WI38 (cell line): ENCODE measurements around the gene METTL17.

Experiments
- H3K4me3 ChIP-seq: 2 replicates; pipeline ENCODE4 v1.5.1; 2011; ENCODE audit warnings: low read depth, mild to moderate bottlenecking, control low read depth, low read length
- CTCF ChIP-seq: IDR thresholded peaks from 2 replicates; pipeline ENCODE4 v1.5.1; 2012; ENCODE audit warnings: low read depth, mild to moderate bottlenecking, control low read depth, low read length

METTL17 gene

DNA sequence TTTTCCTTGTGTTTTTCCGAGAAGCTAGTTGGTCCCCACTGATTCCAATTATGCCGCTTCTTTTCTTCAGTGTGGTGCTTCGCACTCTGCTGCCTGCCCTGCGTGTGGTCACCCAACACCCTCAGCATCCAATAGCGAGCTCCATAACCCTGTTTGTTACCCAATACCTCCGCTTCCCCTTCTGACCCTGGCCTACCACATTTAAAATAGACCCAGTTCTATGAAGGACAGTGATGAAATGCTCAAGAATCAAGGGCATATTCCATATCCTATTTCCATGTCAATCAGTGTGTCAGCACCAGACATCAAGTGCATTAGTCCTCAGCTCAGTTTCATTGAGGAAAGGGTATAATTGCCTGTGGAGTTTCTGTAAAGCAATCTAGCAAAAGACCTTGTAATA is 25.5 kb downstream of the METTL17 start:
- TF ChIP-seq CTCF: no peak
- no peak overlapping the region for H3K4me3 ChIP-seq

- TF ChIP-seq CTCF: no peak
- H3K4me3 ChIP-seq: no peak overlapping the region
These were observed 26.8 kb downstream of the METTL17 start for GRCh38 chr14:21016413-21017190.

- TF ChIP-seq CTCF: no peak
- no peak overlapping the region for H3K4me3 ChIP-seq
These were observed 27.9 kb downstream of the METTL17 start for GRCh38 chr14:21017528-21018245.

- no peak overlapping the region for H3K4me3 ChIP-seq
- no peak for TF ChIP-seq CTCF
These were observed 28.5 kb downstream of the METTL17 start for GRCh38 chr14:21018286-21018685.

GRCh38 chr14:21018781-21019180 is 29.0 kb downstream of the METTL17 start:
- no peak for TF ChIP-seq CTCF
- H3K4me3 ChIP-seq: no peak overlapping the region

DNA sequence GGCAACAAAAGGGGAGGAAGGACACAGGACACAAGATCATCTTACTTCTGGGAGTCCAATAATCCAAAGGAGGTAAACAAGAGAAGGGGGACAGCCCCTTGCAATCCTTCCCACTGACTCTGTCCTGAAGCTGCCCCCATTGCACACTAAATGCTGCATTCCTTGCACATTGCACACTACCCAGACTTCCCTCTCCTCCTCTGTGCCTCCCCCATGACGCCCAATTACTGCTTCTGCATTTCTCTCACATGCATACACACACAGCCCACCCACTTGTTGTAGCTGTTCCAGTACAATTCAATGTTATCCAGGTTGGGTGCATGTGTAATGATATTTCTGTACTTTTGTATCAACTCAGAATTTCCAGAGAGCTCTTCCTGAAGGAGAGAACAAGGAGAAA is 29.6 kb downstream of the METTL17 start:
- no peak overlapping the region for H3K4me3 ChIP-seq
- TF ChIP-seq CTCF: no peak

DNA sequence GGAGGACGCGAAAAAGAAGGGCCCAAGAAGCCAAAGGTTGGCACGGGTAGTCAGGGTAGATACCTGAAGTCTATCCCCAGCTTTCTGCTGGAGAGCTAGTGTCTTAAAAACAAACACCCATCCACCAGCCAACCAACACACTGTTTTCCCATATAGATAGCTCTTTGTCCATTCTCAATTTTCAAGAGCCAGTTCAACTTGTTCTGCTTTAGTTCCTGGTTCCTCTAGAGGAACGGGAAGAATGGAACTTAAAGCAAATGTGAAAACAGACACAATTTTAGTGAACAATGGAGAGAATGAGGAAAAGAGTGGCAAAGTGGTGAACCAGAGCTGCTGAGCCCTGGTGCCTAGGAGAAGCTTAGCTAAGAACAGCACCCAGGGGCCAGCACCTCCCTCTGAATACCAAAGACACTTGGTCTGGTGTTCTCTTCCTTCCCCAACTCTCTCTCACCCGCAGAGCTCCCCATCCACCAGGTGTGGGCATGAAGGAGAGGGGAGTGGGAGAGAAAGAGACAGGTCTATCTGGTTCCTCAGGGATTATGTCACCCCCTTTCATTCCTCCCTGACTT is 31.3 kb downstream of the METTL17 start:
- TF ChIP-seq CTCF: no peak
- no peak overlapping the region for H3K4me3 ChIP-seq
